Measurements from ENCODE around the gene SLC41A3.
"Not testable (repeated sequence)": the region's sequence is repeated elsewhere in the genome, so short reads cannot be mapped to it uniquely, and the experiment has no call there.

Gene SLC41A3

DNA sequence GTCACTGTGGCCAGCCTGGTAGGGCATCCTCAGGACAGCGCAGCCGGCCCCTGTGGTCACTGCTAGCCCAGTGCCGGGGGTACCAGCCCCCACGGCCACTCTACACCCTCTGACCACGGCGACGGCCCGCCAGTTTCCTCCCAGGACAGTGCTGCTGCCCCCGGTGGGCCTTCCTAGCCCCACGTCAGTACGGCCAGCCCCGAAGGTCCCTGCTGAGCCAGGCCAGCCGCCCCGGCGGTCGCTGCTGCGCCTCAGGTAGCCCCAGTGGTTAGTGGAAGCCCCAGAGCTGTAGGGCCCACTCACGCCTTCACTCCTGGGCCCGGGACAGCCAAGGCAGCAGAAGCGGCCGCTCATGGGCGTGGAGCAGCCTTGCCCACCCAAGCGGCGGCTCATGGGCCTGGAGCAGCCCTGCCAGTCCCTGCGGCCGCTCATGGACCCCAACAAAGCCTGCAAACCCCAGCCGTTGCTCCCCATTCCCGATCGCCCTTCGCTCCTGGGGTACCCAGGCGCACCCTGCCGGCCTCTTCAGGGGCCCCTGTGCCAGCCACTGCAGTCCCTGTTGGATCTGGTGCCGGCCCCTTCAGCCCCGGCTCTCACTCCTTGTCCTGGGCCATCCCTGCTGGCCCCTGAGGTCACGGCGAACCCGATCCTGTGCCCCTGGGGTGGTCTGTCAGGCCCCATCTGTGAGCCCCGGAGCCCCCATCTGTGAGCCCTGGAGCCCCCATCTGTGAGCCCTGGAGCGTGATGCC lies 124.4 kb downstream of the SLC41A3 start:
- TF ChIP-seq GATA1 (IDR thresholded peaks at IDR 0.05; ENCODE audit: low read depth, low read length): no peak
- TF ChIP-seq POLR2A (IDR thresholded peaks at IDR 0.05; ENCODE audit: low read length): no peak
- no peak for DNase-seq

- no peak for DNase-seq
- TF ChIP-seq POLR2A (IDR thresholded peaks at IDR 0.05; ENCODE audit: low read length): no peak
- TF ChIP-seq GATA1 (IDR thresholded peaks at IDR 0.05; ENCODE audit: low read depth, low read length): no peak
Observed at GRCh38 chr3:125958511-125959316, 125.2 kb downstream of the SLC41A3 start.

- no peak for TF ChIP-seq POLR2A (IDR thresholded peaks at IDR 0.05; ENCODE audit: low read length)
- TF ChIP-seq GATA1 (IDR thresholded peaks at IDR 0.05; ENCODE audit: low read depth, low read length): no peak
- DNase-seq: no peak
Observed at GRCh38 chr3:125957674-125958510, 126.0 kb downstream of the SLC41A3 start.

DNA sequence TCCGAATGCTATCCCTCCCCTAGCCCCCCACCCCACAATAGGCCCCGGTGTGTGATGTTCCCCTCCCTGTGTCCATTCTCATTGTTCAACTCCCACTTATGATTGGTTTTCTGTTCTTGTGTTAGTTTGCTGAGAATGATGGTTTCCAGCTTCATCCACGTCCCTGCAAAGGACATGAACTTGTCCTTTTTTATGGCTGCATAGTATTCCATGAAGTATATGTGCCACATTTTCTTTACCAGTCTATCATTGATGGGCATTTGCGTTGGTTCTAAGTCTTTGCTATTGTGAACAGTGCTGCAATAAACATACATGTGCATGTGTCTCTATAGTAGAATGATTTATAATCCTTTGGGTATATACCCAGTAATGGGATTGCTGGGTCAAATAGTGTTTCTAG lies 126.9 kb downstream of the SLC41A3 start:
- not testable (repeated sequence) for DNase-seq

All from erythroblast (primary cell).